IMR-90 (cell line): ENCODE data around the gene MAGI3. TPM values are rescaled to one million over a fixed set of nuclear protein-coding genes. Genes with fewer than 3 reads are reported as not detected.

Source experiments
- ATAC-seq: fragments of 200-7000 bp; cut with Tn5 transposase; 2 replicates; pipeline ENCODE4 v1.9.1; 2020; ENCODE audit warnings: low read depth, mild to moderate bottlenecking, moderate library complexity
- BruUV-seq: library from RNA; stranded (reverse); fragments of 400-500 nt; replicated peaks from 2 replicates; lab custom pipeline; 2021; lab: Mats Ljungman, UMichigan
- CTCF ChIA-PET: fragments of 300-600 bp; formaldehyde crosslinking; extraction: SDS; loops from one replicate; lab custom pipeline; 2021; ENCODE audit warnings: antibody characterized with exemption; lab: Yijun Ruan, JAX
- POLR2A ChIA-PET: fragments of 300-600 bp; sonication (Branson Sonifier 250); formaldehyde crosslinking; loops from one replicate; lab custom pipeline; 2022; ENCODE audit warnings: antibody characterized with exemption; ENCODE audit not compliant: unreplicated experiment; lab: Charles Lee
- DNase-seq: peaks from one replicate; pipeline ENCODE4 v3.0.0; 2013
- H2AFZ ChIP-seq: replicated peaks from 2 replicates; pipeline ENCODE3; 2013; ENCODE audit warnings: low read length, mild to moderate bottlenecking; ENCODE audit not compliant: poor library complexity
- H2AK5ac ChIP-seq: 2 replicates; pipeline ENCODE4 v1.6.1; 2013; ENCODE audit warnings: low read depth, low read length, inconsistent platforms
- H2AK9ac ChIP-seq: replicated peaks from 2 replicates; pipeline ENCODE3; 2013; ENCODE audit warnings: mild to moderate bottlenecking, low read depth, low read length, moderate library complexity; ENCODE audit not compliant: poor library complexity
- H2BK120ac ChIP-seq: 2 replicates; pipeline ENCODE4 v1.6.1; 2013; ENCODE audit warnings: low read depth, low read length, inconsistent platforms
- H2BK15ac ChIP-seq: 3 replicates; pipeline ENCODE4 v1.6.1; 2013; ENCODE audit warnings: low read depth, low read length, inconsistent platforms
- H2BK20ac ChIP-seq: 2 replicates; pipeline ENCODE4 v1.6.1; 2013; ENCODE audit warnings: low read depth, mild to moderate bottlenecking, inconsistent platforms, low read length, moderate library complexity
- H2BK5ac ChIP-seq: 2 replicates; pipeline ENCODE4 v1.6.1; 2013; ENCODE audit warnings: mild to moderate bottlenecking, low read depth, low read length, inconsistent platforms; ENCODE audit not compliant: poor library complexity, severe bottlenecking
- H3K14ac ChIP-seq: replicated peaks from 2 replicates; pipeline ENCODE4 v1.6.1; 2013; ENCODE audit warnings: low read depth, low read length, inconsistent platforms
- H3K18ac ChIP-seq: 2 replicates; pipeline ENCODE4 v1.6.1; 2013; ENCODE audit warnings: low read depth, low read length, control low read depth
- H3K23ac ChIP-seq: 2 replicates; pipeline ENCODE4 v1.6.1; 2013; ENCODE audit warnings: low read depth, low read length, inconsistent platforms
- H3K27ac ChIP-seq: 2 replicates; pipeline ENCODE4 v1.5.1; 2013; ENCODE audit warnings: mild to moderate bottlenecking, control low read depth, low read length; ENCODE audit not compliant: insufficient read depth
- H3K27me3 ChIP-seq: 2 replicates; pipeline ENCODE4 v1.6.1; 2013; ENCODE audit warnings: low read length; ENCODE audit not compliant: control insufficient read depth, insufficient read depth
- H3K36me3 ChIP-seq: 2 replicates; pipeline ENCODE4 v1.6.1; 2013; ENCODE audit warnings: low read length, mixed read lengths; ENCODE audit not compliant: control insufficient read depth, insufficient read depth
- H3K4ac ChIP-seq: 2 replicates; pipeline ENCODE4 v1.6.1; 2013; ENCODE audit warnings: low read depth, low read length, inconsistent platforms
- H3K4me1 ChIP-seq: 2 replicates; pipeline ENCODE4 v1.6.1; 2013; ENCODE audit warnings: low read length, mixed read lengths; ENCODE audit not compliant: control insufficient read depth, insufficient read depth
- H3K4me2 ChIP-seq: 2 replicates; pipeline ENCODE4 v1.6.1; 2013; ENCODE audit warnings: low read depth, mild to moderate bottlenecking, control low read depth, low read length, moderate library complexity
- H3K4me3 ChIP-seq: 2 replicates; pipeline ENCODE4 v1.5.1; 2013; ENCODE audit warnings: low read depth, mild to moderate bottlenecking, control low read depth, low read length, moderate library complexity; ENCODE audit not compliant: insufficient read depth
- H3K56ac ChIP-seq: 2 replicates; pipeline ENCODE4 v1.6.1; 2013; ENCODE audit warnings: low read length, inconsistent platforms; ENCODE audit not compliant: insufficient read depth; ENCODE audit errors: extremely low read depth
- H3K79me1 ChIP-seq, 2 experiments: 2 replicates each; pipeline ENCODE4 v1.6.1; 2013; ENCODE audit warnings: low read length in 2 of 2, inconsistent platforms in 1 of 2, low read depth in 1 of 2
- H3K9ac ChIP-seq: 2 replicates; pipeline ENCODE4 v1.6.1; 2013; ENCODE audit warnings: low read depth, low read length, control low read depth
- H3K9me1 ChIP-seq: 2 replicates; pipeline ENCODE4 v1.6.1; 2013; ENCODE audit warnings: low read length, inconsistent platforms; ENCODE audit not compliant: insufficient read depth
- H3K9me3 ChIP-seq: 2 replicates; pipeline ENCODE4 v1.6.1; 2013; ENCODE audit warnings: low read length; ENCODE audit not compliant: control insufficient read depth, insufficient read depth
- H4K20me1 ChIP-seq: 2 replicates; pipeline ENCODE4 v1.6.1; 2013; ENCODE audit warnings: low read length, inconsistent platforms; ENCODE audit not compliant: insufficient read depth
- H4K5ac ChIP-seq: 2 replicates; pipeline ENCODE4 v1.6.1; 2013; ENCODE audit warnings: mild to moderate bottlenecking, low read depth, low read length, control low read depth
- H4K8ac ChIP-seq, 2 experiments: 2 replicates each; pipeline ENCODE4 v1.6.1; 2013; ENCODE audit warnings: low read depth in 2 of 2, low read length in 2 of 2, control low read depth in 1 of 2, inconsistent platforms in 1 of 2
- H4K91ac ChIP-seq: 2 replicates; pipeline ENCODE4 v1.6.1; 2013; ENCODE audit warnings: low read depth, low read length, inconsistent platforms; ENCODE audit not compliant: insufficient read depth
- BHLHE40 ChIP-seq: fragments of 150-350 bp; IDR thresholded peaks from 2 replicates; pipeline ENCODE4 v1.6.1; 2016; ENCODE audit warnings: mild to moderate bottlenecking, low read depth, low read length
- CEBPB ChIP-seq: IDR thresholded peaks from 2 replicates; pipeline ENCODE4 v1.6.1; 2012; ENCODE audit warnings: low read depth, low read length, improper control_type of control experiment
- CHD1 ChIP-seq: IDR thresholded peaks from 2 replicates; pipeline ENCODE4 v1.6.1; 2012; ENCODE audit warnings: low read depth, low read length, improper control_type of control experiment
- FOS ChIP-seq: fragments of 150-350 bp; IDR thresholded peaks from 2 replicates; pipeline ENCODE4 v1.6.1; 2016; ENCODE audit warnings: low read depth, low read length
- MAFK ChIP-seq: IDR thresholded peaks from 2 replicates; pipeline ENCODE4 v1.6.1; 2012; ENCODE audit warnings: low read depth, low read length, improper control_type of control experiment
- MAZ ChIP-seq: IDR thresholded peaks from 2 replicates; pipeline ENCODE4 v1.6.1; 2012; ENCODE audit warnings: low read depth, mild to moderate bottlenecking, low read length, improper control_type of control experiment, moderate library complexity, borderline replicate concordance
- MXI1 ChIP-seq: IDR thresholded peaks from 2 replicates; pipeline ENCODE4 v1.6.1; 2012; ENCODE audit warnings: low read depth, mild to moderate bottlenecking, low read length, moderate library complexity, borderline replicate concordance
- NFE2L2 ChIP-seq: fragments of 150-350 bp; IDR thresholded peaks from 2 replicates; pipeline ENCODE4 v1.6.1; 2016; ENCODE audit warnings: low read depth, mild to moderate bottlenecking, low read length
- POLR2A ChIP-seq: IDR thresholded peaks from 2 replicates; pipeline ENCODE4 v1.6.1; 2012; ENCODE audit warnings: mild to moderate bottlenecking, low read depth, low read length
- RAD21 ChIP-seq: IDR thresholded peaks from 2 replicates; pipeline ENCODE4 v1.6.1; 2012; ENCODE audit warnings: low read length, improper control_type of control experiment
- RCOR1 ChIP-seq: IDR thresholded peaks from 2 replicates; pipeline ENCODE4 v1.6.1; 2012; ENCODE audit warnings: mild to moderate bottlenecking, low read length, improper control_type of control experiment; ENCODE audit not compliant: insufficient replicate concordance
- RFX5 ChIP-seq: IDR thresholded peaks from 2 replicates; pipeline ENCODE4 v1.8.0; 2012; ENCODE audit warnings: low read depth, mild to moderate bottlenecking, low read length, moderate library complexity
- SMC3 ChIP-seq: fragments of 150-350 bp; IDR thresholded peaks from 2 replicates; pipeline ENCODE4 v1.6.1; 2016; ENCODE audit warnings: low read depth, mild to moderate bottlenecking, antibody characterized with exemption, low read length, moderate library complexity
- WGBS, 2 experiments: methylation state at CpG; one replicate each; pipeline versions ENCODE4 v1.1.5 to v1.1.7; 2013; ENCODE audit warnings: missing lambda C conversion rate in 2 of 2; ENCODE audit not compliant: insufficient read length in 1 of 2; ENCODE audit errors: extremely low coverage in 2 of 2; 5-methylcytosine and 5-hydroxymethylcytosine counted together
- dilution Hi-C: fragments of 300-500 bp; cut with HindIII; formaldehyde crosslinking; loops from one replicate; pipeline ENCODE4 v1.14.3; 2018; ENCODE audit warnings: low sequenced_read_pairs; ENCODE audit not compliant: unreplicated experiment
- in situ Hi-C: fragments of 300-500 bp; cut with MboI; formaldehyde crosslinking; loops from 3 replicates; pipeline ENCODE4 v1.14.3; 2019; ENCODE audit warnings: low sequenced_read_pairs, inconsistent platforms, mixed read lengths
- intact Hi-C: fragments of 100-400 bp; cut with micrococcal nuclease; formaldehyde crosslinking; loops from 2 replicates; pipeline ENCODE4 v1.10.0; 2022
- polyA plus RNA-seq, 3 experiments: library from polyadenylated mRNA; depleted of rRNA; stranded (reverse); fragments of >200 nt; gene quantifications; 2 replicates each; pipeline ENCODE4 v1.2.3, GENCODE V29; 2012; ENCODE audit warnings: low replicate concordance in 1 of 3
- total RNA-seq: library from RNA; depleted of rRNA; stranded (reverse); fragments of >200 nt; gene quantifications from 2 replicates; pipeline ENCODE4 v1.2.3, GENCODE V29; 2012
- TF ChIP-seq, protein P1 (sequence below): fragments of 150-350 bp; IDR thresholded peaks from 2 replicates; pipeline ENCODE4 v1.6.1; 2017; ENCODE audit warnings: mild to moderate bottlenecking, antibody characterized with exemption, low read length, low read depth
- TF ChIP-seq, protein P2 (sequence below): fragments of 150-350 bp; IDR thresholded peaks from 2 replicates; pipeline ENCODE4 v1.6.1; 2016; ENCODE audit warnings: low read depth, mild to moderate bottlenecking, low read length, moderate library complexity, borderline replicate concordance
- TF ChIP-seq, protein P3 (sequence below): conservative IDR thresholded peaks from 2 replicates; pipeline ENCODE4 v1.5.1; 2012; ENCODE audit warnings: mild to moderate bottlenecking, low read depth, low read length, improper control_type of control experiment

The MAGI3 gene
- total and polyA plus RNA-seq, 2 of the 4 experiments (the other 2 are of a cell fraction): 2.5 to 8.8 TPM

DNA sequence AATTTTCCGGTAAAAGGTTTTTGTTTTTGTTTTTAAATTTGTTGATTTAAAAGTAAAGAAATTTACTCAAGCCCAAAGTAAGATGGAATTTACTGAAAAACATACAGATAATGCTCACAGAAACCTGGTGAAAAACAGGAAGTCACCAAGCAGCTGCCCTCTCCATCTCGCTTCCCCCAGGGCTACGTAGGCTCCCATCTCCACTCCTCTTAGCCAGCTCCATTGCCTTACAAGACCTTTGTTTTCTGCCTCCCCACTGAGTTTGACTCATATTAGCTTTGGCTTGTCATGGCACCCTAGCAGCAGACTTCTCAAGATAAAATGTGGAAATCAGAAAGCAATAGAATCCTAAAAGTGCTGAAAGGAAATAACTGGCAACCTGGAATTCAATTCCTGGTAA is 311.1 kb downstream of the MAGI3 start:
- dilution Hi-C loops: no loop called here
- DNase-seq: no peak

More for the DNA sequence above, 311.1 kb downstream of the MAGI3 start:
- Histone ChIP-seq H3K14ac (no peak overlapping the region), H3K27me3 (no peaks in the 10 kb centered on the region), H3K4ac (no peak overlapping the region), H2BK120ac (no peak overlapping the region), H3K79me1 (no peaks in the 10 kb centered on the region), H3K4me3 (no peak overlapping the region), H2AFZ (no peak overlapping the region), H2BK5ac (no peak overlapping the region), H2BK20ac (no peak overlapping the region), H3K4me1 (no peaks in the 10 kb centered on the region), H3K4me2 (no peak overlapping the region), H2BK15ac (no peak overlapping the region), H4K20me1 (no peaks in the 10 kb centered on the region), H4K8ac (no peak overlapping the region), H3K27ac (no peak overlapping the region), H4K5ac (no peak overlapping the region), H3K9me3 (no peaks in the 10 kb centered on the region), H2AK9ac (no peak overlapping the region), H4K91ac (no peak overlapping the region), H2AK5ac (no peak overlapping the region), H3K56ac (no peak overlapping the region), H3K9ac (no peak overlapping the region), H3K18ac (no peak overlapping the region), H3K9me1 (no peaks in the 10 kb centered on the region), H3K36me3 (peaks cover 15% of the 10 kb centered on the region), H3K23ac (no peak overlapping the region)
- TF ChIP-seq, protein P1, sequence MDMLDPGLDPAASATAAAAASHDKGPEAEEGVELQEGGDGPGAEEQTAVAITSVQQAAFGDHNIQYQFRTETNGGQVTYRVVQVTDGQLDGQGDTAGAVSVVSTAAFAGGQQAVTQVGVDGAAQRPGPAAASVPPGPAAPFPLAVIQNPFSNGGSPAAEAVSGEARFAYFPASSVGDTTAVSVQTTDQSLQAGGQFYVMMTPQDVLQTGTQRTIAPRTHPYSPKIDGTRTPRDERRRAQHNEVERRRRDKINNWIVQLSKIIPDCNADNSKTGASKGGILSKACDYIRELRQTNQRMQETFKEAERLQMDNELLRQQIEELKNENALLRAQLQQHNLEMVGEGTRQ: no peak
- no peak for TF ChIP-seq MXI1
- TF ChIP-seq CHD1: no peak
- TF ChIP-seq RFX5: no peak
- TF ChIP-seq, protein P2, sequence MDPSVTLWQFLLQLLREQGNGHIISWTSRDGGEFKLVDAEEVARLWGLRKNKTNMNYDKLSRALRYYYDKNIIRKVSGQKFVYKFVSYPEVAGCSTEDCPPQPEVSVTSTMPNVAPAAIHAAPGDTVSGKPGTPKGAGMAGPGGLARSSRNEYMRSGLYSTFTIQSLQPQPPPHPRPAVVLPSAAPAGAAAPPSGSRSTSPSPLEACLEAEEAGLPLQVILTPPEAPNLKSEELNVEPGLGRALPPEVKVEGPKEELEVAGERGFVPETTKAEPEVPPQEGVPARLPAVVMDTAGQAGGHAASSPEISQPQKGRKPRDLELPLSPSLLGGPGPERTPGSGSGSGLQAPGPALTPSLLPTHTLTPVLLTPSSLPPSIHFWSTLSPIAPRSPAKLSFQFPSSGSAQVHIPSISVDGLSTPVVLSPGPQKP: no peak
- TF ChIP-seq MAFK: no peak
- TF ChIP-seq POLR2A: no peak
- TF ChIP-seq RCOR1: no peak
- TF ChIP-seq SMC3: no peak
- TF ChIP-seq MAZ: no peak
- no peak for TF ChIP-seq RAD21
- no peak for TF ChIP-seq NFE2L2
- TF ChIP-seq, protein P3, sequence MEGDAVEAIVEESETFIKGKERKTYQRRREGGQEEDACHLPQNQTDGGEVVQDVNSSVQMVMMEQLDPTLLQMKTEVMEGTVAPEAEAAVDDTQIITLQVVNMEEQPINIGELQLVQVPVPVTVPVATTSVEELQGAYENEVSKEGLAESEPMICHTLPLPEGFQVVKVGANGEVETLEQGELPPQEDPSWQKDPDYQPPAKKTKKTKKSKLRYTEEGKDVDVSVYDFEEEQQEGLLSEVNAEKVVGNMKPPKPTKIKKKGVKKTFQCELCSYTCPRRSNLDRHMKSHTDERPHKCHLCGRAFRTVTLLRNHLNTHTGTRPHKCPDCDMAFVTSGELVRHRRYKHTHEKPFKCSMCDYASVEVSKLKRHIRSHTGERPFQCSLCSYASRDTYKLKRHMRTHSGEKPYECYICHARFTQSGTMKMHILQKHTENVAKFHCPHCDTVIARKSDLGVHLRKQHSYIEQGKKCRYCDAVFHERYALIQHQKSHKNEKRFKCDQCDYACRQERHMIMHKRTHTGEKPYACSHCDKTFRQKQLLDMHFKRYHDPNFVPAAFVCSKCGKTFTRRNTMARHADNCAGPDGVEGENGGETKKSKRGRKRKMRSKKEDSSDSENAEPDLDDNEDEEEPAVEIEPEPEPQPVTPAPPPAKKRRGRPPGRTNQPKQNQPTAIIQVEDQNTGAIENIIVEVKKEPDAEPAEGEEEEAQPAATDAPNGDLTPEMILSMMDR: no peak
- TF ChIP-seq BHLHE40: no peak
- TF ChIP-seq CEBPB: no peak
- no peak for TF ChIP-seq FOS
- WGBS, 2 experiments: 94% methylated on average over 2 of the region's 3 CpGs; no CpG with 5 or more reads in 1 of the 2 experiments
- POLR2A ChIA-PET: no interaction called here
- no peak for ATAC-seq
- intact Hi-C loops (no loop called here), in situ Hi-C loops (no loop called here)
- CTCF ChIA-PET: no interaction called here
- BruUV-seq: no TSS peak
